OCI-LY7 (cell line): Measurements from ENCODE around the gene SPOP. TPM values are rescaled to one million over a fixed set of nuclear protein-coding genes. Genes with fewer than 3 reads are reported as not detected.

Source experiments
- BruUV-seq: library from RNA; stranded (reverse); fragments of 400-500 nt; replicated peaks from 2 replicates; lab custom pipeline; 2021; lab: Mats Ljungman, UMichigan
- CTCF ChIA-PET: fragments of 300-600 bp; sonication (Branson Sonifier 250); formaldehyde crosslinking; loops from one replicate; lab custom pipeline; 2022; ENCODE audit warnings: antibody characterized with exemption; ENCODE audit not compliant: unreplicated experiment; lab: Charles Lee
- POLR2A ChIA-PET: fragments of 300-600 bp; sonication (Branson Sonifier 250); formaldehyde crosslinking; loops from one replicate; lab custom pipeline; 2022; ENCODE audit warnings: antibody characterized with exemption; lab: Charles Lee
- DNase-seq: peaks from one replicate; pipeline ENCODE4 v3.0.0-alpha.2; 2015; ENCODE audit warnings: low spot score
- H2AFZ ChIP-seq: fragments of 200-600 bp; sonication (generic), shearing (Covaris generic); 2 replicates; pipeline ENCODE4 v1.6.1; 2014; ENCODE audit warnings: mild to moderate bottlenecking, antibody characterized with exemption, low read length, moderate library complexity
- H3K27ac ChIP-seq: fragments of 200-600 bp; sonication (generic); 2 replicates; pipeline ENCODE4 v1.5.1; 2014; ENCODE audit warnings: mixed run types, low read depth, mild to moderate bottlenecking, moderate library complexity, low read length, inconsistent platforms; ENCODE audit not compliant: poor library complexity, severe bottlenecking
- H3K36me3 ChIP-seq: fragments of 200-600 bp; sonication (generic); 2 replicates; pipeline ENCODE4 v1.6.1; 2014; ENCODE audit warnings: mild to moderate bottlenecking, antibody characterized with exemption, low read length, moderate library complexity, mixed read lengths; ENCODE audit not compliant: insufficient read depth
- H3K4me1 ChIP-seq: fragments of 200-600 bp; sonication (generic); 2 replicates; pipeline ENCODE4 v1.5.1; 2014; ENCODE audit warnings: mild to moderate bottlenecking, low read length; ENCODE audit not compliant: insufficient read depth, poor library complexity, severe bottlenecking
- H3K4me2 ChIP-seq: fragments of 200-600 bp; sonication (generic); 2 replicates; pipeline ENCODE4 v1.6.1; 2014; ENCODE audit warnings: mild to moderate bottlenecking, low read length
- H3K4me3 ChIP-seq: fragments of 200-600 bp; sonication (generic); 2 replicates; pipeline ENCODE4 v1.5.1; 2014; ENCODE audit warnings: mild to moderate bottlenecking, low read depth, low read length; ENCODE audit not compliant: poor library complexity, severe bottlenecking
- H3K79me2 ChIP-seq: fragments of 200-600 bp; sonication (generic); 2 replicates; pipeline ENCODE4 v1.6.1; 2016; ENCODE audit warnings: low read depth, mild to moderate bottlenecking, low read length, moderate library complexity, mixed read lengths; ENCODE audit not compliant: insufficient read depth
- H3K9me2 ChIP-seq: fragments of 200-600 bp; sonication (generic); 2 replicates; pipeline ENCODE4 v1.6.1; 2016; ENCODE audit warnings: mild to moderate bottlenecking, low read length, mixed read lengths; ENCODE audit not compliant: insufficient read depth
- H3K9me3 ChIP-seq: fragments of 200-600 bp; sonication (generic); 2 replicates; pipeline ENCODE4 v1.6.1; 2014; ENCODE audit warnings: mild to moderate bottlenecking, mixed run types, low read length, mixed read lengths
- H4K20me1 ChIP-seq: fragments of 200-600 bp; sonication (generic); 2 replicates; pipeline ENCODE4 v1.6.1; 2014; ENCODE audit warnings: mild to moderate bottlenecking, antibody characterized with exemption, low read length, moderate library complexity, mixed read lengths; ENCODE audit not compliant: insufficient read depth
- CTCF ChIP-seq: fragments of 200-600 bp; sonication (generic); conservative IDR thresholded peaks from 2 replicates; pipeline ENCODE4 v1.5.1; 2014; ENCODE audit warnings: mild to moderate bottlenecking, antibody characterized with exemption, low read length, moderate library complexity, mixed read lengths
- EZH2phosphoT487 ChIP-seq: fragments of 200-600 bp; sonication (generic); IDR thresholded peaks from 2 replicates; pipeline ENCODE4 v1.6.1; 2018; ENCODE audit warnings: low read depth, borderline replicate concordance, mild to moderate bottlenecking, mixed run types, antibody characterized with exemption, low read length, moderate library complexity, mixed read lengths
- intact Hi-C: fragments of 100-400 bp; cut with micrococcal nuclease; formaldehyde crosslinking; loops from one replicate; pipeline ENCODE4 v1.10.0; 2022; ENCODE audit not compliant: unreplicated experiment
- total RNA-seq, 2 experiments: library from RNA; depleted of rRNA in 1 of 2; stranded (reverse); fragments of >200 nt in 1 of 2; shearing (Covaris generic) in 1 of 2; gene quantifications; 2 replicates each; pipeline ENCODE4 v1.2.3, GENCODE V29; 2014 to 2022

The SPOP gene
- total RNA-seq, 2 experiments from 2014 or later = 37.8 to 69.0 TPM

- Histone ChIP-seq H4K20me1 (peaks cover 8% of the 10 kb centered on the region; the same call in 1 of the 2 replicates), H3K9me3 (no peaks in the 10 kb centered on the region), H3K4me3 (no peak overlapping the region), H3K36me3 (peaks cover 6% of the 10 kb centered on the region; the same call in 1 of the 2 replicates), H3K27ac (no peak overlapping the region), H3K4me2 (no peak overlapping the region), H2AFZ (no peak overlapping the region), H3K4me1 (no peaks in the 10 kb centered on the region), H3K9me2 (no peaks in the 10 kb centered on the region), H3K79me2 (peaks cover 44% of the 10 kb centered on the region; the same call in 1 of the 2 replicates)
- TF ChIP-seq CTCF (no peak), EZH2phosphoT487 (no peak)
- ChIA-PET CTCF (no interaction called here), POLR2A (interaction anchor here (0.7 to 1.3 kb wide), 3 partner anchors 13 to 1266 kb away, joined by 3 read pairs; no protein-coding TSS in a partner anchor)
- intact Hi-C loops = no loop called here
- no TSS peak for BruUV-seq
- no peak for DNase-seq
These were observed 46.4 kb downstream of the SPOP start for GRCh38 chr17:49631496-49631895.

GRCh38 chr17:49630113-49630900 is 47.6 kb downstream of the SPOP start:
- no peak overlapping the region for H2AFZ ChIP-seq
- intact Hi-C loops = no loop called here
- ChIA-PET POLR2A (no interaction called here), CTCF (no interaction called here)
- H3K4me1 ChIP-seq = no peaks in the 10 kb centered on the region
- H4K20me1 ChIP-seq = peaks cover 8% of the 10 kb centered on the region; the same call in 1 of the 2 replicates
- H3K79me2 ChIP-seq = peaks cover 44% of the 10 kb centered on the region; the same call in 1 of the 2 replicates
- DNase-seq = no peak
- TF ChIP-seq EZH2phosphoT487 (no peak), CTCF (no peak)
- H3K9me2 ChIP-seq = no peaks in the 10 kb centered on the region
- H3K4me3 ChIP-seq = no peak overlapping the region
- peaks cover 6% of the 10 kb centered on the region; the same call in 1 of the 2 replicates for H3K36me3 ChIP-seq
- no peaks in the 10 kb centered on the region for H3K9me3 ChIP-seq
- H3K27ac ChIP-seq = no peak overlapping the region
- BruUV-seq = no TSS peak
- no peak overlapping the region for H3K4me2 ChIP-seq

GRCh38 chr17:49629447-49629846 is 48.5 kb downstream of the SPOP start:
- no peak overlapping the region for H3K27ac ChIP-seq
- BruUV-seq = no TSS peak
- no peak overlapping the region for H3K4me2 ChIP-seq
- H3K4me1 ChIP-seq = no peaks in the 10 kb centered on the region
- ChIA-PET POLR2A (no interaction called here), CTCF (no interaction called here)
- no peak for DNase-seq
- peaks cover 45% of the 10 kb centered on the region; the same call in 1 of the 2 replicates for H3K79me2 ChIP-seq
- H3K9me3 ChIP-seq = no peaks in the 10 kb centered on the region
- no peaks in the 10 kb centered on the region for H3K9me2 ChIP-seq
- H2AFZ ChIP-seq = no peak overlapping the region
- no peak overlapping the region for H3K4me3 ChIP-seq
- peaks cover 9% of the 10 kb centered on the region; the same call in 1 of the 2 replicates for H3K36me3 ChIP-seq
- intact Hi-C loops = no loop called here
- TF ChIP-seq CTCF = no peak
- no peak for TF ChIP-seq EZH2phosphoT487
- H4K20me1 ChIP-seq = peaks cover 8% of the 10 kb centered on the region; the same call in 1 of the 2 replicates
